G401.6 (cell line): ENCODE results near the gene MXD1.
"Not testable (repeated sequence)": the region's sequence is repeated elsewhere in the genome, so short reads cannot be mapped to it uniquely, and the experiment has no call there.

Experiments
- FAIRE-seq: peaks from 2 replicates; lab custom pipeline; 2012; peaks lifted over from hg19 to GRCh38; lab: Jason Lieb, UNC

MXD1 gene, protein sequence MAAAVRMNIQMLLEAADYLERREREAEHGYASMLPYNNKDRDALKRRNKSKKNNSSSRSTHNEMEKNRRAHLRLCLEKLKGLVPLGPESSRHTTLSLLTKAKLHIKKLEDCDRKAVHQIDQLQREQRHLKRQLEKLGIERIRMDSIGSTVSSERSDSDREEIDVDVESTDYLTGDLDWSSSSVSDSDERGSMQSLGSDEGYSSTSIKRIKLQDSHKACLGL

DNA sequence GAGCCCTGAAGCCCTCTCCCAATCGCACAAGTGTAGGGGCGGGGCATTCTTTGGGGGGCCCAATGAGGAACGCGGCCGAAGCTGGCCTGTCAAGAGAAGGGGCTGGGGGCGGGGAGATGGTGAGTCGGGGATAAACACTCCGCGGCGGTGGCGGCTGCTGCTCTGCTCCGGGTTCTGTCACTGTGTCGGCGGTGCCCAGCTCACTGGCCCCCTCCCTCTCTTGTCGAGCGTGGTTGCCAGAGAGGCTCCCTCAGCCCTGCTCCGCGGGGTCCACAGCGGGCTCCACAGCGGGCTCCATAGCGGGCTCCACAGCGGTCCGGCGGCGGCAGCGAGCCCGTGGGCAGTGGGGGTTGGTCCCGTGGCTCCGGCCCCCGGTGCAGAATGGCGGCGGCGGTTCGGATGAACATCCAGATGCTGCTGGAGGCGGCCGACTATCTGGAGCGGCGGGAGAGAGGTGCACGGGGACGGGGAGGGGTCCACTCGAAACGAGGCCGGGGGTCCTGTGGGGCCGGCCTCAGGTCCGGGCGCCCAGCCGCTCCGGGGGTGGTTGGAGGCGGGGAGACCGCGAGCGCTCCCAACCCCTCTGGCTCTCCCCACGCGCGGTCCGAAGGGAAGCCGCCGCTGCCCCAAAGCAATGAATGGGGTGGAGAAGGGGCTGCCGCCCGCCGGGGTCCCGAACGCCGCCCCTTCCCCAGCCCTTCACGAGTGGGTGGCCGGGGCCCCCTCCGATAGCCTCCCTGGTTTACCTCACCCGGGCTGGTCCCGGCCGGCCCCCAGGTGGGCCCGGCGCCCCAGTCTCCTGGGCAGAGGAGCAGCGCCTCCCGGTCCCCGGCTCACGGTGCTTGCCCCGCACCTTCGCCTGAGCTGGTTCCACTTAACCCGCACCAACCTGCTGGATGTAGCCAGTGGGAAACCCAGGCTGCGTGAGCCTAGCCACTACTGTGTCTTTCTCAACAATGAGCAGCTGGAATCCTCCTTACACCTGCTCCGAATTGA lies at the start of gene MXD1:
Gene MXD1, plus strand, starts transcription at position 160 of the 996 bp plus-strand sequence. Its CDS starts 222 bp downstream, at position 382.
- no peak for FAIRE-seq

DNA sequence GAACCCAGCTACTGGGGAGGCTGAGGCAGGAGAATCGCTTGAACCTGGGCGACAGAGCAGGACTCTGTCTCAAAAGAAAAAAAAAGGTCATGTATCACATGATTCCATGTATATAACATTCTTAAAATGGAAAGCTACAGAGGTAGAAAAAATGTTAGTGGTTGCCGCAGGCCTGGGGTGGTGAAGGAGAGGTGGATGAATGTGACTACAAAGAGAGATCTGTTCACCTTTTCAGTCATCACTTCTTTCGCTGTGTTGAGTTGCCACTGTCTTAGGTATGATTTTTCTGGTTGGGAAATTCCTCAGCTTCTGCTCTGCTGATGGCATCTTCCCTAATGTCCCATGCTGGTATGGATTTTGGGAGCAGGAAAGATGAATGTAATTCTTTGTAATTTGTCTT lies 26.5 kb upstream of the MXD1 start:
- no peak for FAIRE-seq

DNA sequence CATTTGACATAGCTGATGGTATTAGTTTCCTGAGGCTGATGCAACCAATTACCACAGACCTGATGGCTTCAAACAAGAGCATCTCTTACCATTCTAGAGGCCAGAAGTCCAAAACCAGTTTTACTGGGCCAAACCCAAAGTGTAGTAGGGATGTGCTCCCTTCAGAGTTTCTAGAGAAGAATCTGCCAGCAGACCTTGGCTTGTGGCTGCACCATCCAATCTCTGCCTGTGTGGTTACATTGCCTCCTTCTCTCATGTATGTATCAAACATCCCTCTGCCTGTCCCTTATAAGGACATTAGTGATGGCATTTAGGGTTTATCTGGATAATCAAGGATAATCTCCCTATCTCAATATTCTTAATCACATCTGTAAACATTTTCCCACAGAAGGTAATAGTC lies 25.6 kb upstream of the MXD1 start:
- FAIRE-seq = no peak

DNA sequence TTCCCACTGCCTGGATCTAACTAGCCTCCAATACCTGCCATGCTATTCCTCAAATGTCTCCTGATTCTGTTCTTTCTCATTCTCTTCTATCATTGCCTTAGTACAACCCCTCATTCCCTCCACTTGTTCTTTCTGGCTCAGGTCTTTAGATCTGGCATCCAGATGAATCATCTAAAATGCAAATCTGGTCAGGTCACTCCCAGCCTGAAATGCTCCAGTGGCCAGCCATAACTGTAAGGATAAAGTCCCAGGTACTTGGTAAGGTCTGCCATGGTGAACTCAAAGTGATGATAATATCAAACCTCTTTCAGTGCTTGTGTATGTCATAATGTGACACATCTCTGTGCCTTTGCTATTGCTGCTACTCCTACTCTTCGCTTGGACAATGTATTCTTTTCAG lies 24.0 kb upstream of the MXD1 start:
- FAIRE-seq = no peak

DNA sequence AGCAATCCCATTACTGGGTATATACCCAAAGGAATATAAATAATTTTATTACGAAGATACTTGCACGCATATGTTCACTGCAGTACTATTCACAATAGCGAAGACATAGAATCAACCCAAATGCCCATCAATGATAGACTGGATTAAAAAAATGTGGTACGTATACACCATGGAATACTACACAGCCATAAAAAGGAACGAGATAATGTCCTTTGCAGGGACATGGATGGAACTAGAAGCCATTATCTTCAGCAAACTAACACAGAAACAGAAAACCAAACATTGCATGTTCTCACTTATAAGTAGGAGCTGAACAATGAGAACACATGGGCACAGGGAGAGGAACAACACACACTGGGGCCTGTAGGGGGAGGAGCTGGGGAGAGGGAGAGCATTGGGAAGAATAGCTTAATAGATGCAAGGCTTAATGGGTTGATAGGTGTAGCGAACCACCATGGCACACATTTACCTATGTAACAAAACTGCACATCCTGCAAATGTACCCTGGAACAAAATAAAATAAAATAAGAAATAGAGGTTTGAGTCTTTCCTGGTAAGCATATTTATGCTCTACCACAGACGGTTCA lies 22.0 kb upstream of the MXD1 start:
- FAIRE-seq = not testable (repeated sequence)

DNA sequence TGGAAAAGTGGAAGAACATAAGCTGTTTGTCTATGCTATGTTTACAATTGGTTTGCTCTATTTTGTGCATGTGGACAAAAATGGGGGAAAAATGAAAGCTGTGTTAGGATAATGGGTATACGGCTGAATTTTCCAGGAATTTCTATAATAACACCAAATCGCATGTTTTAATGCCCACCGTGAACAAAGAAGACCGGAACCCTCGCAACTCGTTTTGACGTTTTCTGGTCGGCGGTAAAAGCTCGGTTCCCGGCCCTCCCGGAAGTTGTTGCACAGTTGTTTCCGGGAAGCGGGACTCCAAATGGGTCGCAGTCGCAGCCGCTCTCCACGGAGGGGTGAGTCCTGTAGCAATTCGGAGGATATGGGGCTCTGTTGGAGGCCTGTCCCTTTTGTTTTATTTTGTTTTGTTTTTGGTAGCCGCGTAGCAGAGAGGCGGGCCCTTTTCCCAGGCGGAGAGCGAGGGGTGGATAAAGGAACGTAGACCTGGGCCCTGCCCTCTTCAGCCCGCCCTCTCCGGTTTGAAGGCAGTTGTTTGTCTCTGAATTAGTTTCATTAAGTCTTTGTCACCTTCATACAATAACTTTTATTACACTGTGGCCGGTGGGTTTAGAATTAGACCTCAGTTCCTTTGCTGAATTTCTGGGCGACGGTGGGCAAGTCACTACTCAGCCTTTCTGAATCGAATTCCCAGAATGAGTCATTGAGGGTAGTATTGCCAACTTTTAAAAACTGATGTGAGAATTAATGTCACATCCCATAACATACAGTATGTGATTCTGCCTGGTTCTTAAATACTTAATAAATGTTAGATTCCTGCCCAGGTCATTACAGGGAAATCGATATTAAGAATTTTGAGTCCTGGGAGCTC lies 21.0 kb upstream of the MXD1 start, which contains the start of gene SNRNP27:
Gene SNRNP27, plus strand, starts transcription at position 273 of the 868 bp plus-strand sequence. Its CDS starts 29 bp downstream, at position 302.
- peak; percentile 72 for FAIRE-seq

DNA sequence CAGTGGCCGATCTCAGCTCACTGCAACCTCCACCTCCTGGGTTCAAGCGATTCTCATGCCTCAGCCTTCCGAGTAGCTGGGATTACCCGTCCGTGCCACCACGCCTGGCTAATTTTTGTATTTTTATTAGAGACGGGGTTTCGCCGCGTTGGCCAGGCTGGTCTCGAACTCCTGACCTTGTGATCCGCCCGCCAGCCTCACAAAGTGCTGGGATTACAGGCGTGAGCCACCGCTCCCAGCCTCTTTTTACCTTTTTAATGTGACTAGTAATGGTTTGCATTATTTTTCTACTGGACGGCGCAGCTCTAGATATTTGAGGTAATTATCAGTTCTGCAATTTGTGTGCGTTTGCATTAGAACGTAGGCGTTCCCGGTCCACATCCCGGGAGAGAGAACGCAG lies 20.2 kb upstream of the MXD1 start:
- FAIRE-seq = not testable (repeated sequence)

DNA sequence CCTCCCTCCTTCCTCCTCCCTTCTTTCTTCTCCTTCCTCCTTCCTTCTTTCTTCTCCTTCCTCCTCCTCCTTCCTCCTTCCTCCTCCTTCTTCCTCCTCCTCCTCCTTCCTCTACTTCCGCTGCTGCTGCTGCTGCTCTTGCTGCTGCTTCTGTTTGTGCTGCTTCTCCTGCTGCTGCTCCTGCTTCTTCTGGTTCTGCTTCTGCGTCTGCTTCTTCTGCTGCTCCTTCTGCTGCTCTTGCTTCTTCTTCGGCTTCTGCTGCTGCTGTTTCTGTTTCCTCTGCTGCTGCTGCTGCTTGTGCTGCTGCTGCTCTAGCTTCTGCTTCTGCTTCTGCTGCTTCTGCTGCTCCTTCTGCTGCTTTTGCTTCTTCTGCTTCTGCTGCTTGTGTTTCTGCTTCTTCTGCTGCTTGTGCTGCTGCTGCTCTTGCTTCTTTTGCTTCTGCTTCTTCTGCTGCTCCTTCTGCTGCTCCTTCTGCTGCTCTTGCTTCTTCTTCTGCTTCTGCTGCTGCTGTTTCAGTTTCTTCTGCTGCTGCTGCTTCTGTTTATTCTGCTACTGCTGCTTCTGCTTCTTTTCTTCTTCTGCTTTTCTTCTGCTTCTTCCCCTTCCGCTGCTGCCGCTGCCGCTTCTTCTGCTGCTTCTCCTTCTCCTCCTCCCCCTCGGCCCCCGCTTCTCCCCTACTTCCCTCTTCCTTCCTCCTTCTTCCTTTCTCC lies 12.5 kb upstream of the MXD1 start:
- FAIRE-seq = no peak

DNA sequence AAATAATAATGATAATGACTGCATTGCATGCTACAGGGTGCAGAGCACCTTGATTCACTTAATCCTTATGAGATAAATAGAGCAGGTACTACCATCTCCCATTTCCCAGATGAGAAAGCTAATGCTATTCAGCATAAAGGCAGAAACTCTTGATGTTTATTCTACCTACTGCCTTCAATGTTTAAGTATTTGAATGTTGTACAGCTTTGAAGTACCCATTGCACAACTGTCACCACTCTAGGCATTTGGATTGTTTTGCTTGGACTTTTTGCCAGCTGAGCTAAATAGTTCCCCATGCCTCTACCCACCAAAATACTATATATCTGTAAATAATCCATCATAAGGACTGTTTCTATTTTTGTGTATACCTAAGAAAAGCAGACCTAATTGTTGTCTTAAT lies 7.7 kb upstream of the MXD1 start:
- no peak for FAIRE-seq

DNA sequence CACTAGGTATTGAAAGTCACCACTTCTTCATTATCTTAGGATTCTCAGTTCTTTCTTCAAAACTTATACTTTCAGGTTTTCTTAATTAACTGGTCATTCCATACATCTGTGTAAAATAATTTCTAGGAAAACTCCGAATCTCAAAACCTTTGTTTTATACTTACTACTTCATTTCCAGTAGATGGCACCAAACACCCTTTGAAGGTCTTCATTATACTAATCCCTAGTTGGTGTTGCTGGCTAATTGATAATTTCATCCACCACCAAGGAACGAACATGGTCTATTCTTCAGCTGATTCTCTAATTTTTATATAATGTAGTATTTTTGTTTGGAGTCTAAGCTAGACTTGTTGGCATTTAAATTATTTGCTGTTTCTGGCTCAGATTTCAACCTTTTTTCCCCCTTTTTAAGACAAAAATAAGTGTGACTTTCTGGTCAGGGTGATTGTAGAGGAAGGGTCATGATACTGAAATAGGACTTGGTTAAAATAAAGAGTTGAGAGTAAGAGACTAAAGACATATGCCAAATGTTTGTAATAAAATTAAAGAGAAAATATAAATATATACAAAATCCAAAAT lies 2.8 kb upstream of the MXD1 start:
- peak; percentile 97 for FAIRE-seq

DNA sequence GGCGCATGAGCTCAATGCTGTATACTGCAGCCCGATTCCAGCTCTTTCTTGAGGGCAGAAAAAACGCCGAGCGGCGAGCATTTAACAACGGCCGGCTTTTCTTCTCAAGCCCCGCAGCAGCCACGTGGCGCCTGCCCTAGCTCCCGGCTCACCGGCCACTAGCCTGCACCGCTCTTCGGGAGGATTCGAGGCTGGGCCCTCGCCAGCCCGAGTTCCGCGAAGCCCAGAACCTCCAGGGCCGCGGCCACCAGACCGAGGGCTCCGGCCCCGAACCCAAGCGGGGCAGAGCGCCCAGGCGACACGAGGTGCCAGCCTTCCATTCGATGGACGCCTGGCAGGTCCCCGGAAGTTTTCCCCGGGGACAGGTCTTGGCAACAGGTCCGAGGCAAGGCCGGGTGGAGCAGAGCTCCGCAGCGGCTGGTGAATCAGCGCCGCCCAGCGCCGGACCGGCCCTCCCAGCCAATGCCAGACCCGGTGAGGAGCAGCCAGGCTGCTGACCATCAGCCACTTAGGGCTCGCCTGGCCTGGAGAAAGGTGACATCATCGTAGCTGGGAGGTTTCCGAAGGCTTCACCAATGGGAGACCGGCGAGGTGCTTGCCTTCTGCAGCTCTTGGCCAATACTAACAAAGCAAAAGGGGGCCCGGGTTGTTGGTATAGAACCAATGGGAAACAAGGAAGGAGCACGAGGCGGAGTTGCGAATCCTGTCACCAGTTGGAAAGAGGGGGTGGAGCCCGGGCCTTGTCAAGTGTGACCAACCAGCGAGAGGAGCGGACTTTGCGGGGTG lies 552 bp upstream of the MXD1 start:
- FAIRE-seq = peak; percentile 100

DNA sequence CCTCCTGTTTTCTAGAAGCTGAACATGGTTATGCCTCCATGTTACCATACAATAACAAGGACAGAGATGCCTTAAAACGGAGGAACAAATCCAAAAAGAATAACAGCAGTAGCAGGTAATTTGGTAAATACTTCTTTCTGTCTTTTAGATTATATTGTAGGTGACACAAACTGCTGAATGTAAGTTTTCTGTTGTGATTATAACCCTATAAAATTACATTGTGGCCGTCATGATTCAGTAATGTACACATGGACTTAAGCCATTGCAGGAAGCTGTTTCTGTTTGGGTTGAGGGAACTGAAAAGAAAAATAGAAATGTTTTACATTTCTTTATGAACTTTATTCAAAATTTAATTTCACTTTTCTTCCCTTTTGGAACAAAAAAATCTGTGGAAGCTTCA lies 1.2 kb downstream of the MXD1 start:
- FAIRE-seq = no peak

DNA sequence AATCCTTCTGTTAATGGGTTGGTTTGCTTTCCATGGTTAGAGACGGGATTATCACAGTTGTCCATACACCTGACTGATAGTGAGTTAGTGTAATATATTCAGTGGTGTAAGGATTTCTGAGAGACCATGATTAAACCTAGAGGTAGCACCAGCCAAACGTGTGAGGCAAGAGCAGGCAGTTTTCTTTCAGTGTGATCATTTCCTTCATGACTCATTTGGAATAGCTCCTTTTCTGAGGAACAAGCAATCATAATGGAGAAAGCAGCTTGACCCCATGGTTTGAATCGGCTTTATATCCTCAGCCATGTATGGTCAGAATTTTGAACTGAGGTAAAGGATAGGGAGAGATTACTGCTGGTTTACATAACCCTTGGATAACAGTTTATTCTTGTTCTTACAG lies 2.9 kb downstream of the MXD1 start:
- FAIRE-seq = no peak

DNA sequence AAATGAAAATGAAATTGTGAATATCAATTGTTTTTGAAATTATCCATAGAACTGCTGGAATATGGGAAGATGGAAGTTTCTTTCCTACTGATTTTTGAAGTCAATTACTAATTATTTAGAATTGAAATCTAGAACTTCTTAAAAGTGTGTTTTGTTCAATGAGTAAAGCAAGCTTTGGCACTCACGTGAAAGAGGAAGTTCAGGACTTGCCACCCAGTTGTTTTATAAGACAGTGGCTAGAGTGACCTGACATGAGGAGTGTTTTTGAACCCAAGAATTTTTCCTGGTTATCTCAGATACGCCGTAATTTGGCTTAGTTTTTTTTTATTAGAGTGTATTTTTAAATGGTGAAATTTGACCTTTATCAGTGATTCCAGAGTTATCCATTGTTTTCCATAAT lies 3.5 kb downstream of the MXD1 start:
- no peak for FAIRE-seq

DNA sequence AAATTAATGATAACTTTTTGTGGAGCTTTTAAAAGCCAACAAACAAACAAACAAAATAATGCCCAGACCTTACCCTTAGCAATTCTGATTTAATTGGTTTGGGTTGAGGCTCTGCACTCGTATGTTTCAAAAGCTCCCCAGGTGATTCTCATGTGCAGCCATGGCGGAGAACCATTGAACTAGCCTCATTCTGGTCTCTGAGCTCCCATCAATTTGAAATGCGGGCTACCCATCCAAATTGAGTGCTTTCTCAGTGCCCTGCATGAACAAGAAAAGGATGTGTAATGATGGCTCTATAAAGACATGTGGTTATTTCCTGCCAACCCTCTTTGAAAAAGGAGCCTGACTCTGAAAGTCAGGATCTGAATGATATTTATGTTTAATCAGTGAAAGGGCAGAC lies 8.2 kb downstream of the MXD1 start:
- FAIRE-seq = no peak

DNA sequence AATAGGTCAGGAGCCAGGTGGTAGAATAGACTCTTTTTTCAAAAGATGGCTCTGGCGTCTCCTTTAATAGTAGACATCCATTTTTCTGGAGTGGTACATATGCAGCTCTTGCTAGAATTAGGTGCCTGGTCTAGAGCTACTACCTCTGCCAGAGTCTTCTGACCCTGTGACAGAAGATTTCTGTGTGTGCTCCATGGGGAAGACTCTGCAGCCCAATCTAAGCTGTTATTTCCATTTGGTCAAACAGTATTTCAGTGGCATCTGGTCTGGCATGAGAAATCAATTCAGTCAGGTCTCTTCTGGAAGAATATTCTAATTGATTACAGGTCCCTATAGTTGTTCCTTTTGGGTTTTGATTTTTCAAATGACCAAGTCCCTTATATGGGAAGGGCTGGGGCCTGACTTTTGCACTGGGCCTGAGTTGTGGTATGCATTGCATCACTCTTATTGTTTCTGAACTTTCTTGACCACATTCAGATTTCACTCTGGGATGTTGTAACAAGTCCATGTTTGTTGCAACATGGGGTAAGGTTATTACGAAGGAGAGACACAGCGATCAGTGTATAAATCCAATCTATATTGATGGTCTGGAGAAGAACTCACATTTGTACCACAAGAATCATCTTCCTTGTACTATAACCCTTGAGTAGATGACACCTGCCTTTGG lies 12.1 kb downstream of the MXD1 start:
- no peak for FAIRE-seq

DNA sequence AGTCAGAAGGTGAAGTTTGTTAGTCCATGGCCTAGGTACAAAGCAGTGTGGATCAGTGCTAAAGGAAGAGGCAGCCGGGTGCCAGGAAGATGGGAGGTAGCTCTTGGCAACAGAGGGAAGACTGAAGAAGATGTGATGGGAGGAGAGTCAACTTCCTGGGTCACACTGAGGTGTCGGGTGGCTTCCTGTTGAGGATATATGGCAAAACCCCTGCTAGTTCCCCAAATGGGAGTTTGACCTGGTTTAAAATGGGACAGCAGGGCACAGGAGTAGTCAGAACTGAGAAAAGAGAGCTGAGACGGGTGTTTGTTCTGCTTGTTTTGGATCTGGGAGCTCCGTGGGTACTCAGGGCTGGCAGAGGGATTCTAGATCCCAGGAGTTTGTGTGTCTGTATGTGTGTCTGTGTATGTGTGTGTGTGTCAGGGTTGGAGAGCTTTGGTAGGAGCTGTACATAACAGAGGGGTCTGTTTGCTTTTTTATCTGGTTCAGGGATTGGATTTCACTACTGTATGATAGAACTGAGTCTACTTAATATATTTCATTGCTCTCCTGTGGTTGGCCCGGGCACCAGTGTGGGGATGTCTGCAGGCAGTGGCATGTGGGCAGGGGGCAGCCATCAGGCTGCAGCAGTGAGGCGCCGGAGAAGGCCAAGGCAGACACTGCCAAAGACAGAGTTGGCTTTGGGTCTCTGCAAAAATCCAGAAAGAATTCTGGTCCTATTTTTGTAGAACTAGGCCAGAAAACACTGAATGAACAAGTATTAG lies 17.1 kb downstream of the MXD1 start:
- no peak for FAIRE-seq

DNA sequence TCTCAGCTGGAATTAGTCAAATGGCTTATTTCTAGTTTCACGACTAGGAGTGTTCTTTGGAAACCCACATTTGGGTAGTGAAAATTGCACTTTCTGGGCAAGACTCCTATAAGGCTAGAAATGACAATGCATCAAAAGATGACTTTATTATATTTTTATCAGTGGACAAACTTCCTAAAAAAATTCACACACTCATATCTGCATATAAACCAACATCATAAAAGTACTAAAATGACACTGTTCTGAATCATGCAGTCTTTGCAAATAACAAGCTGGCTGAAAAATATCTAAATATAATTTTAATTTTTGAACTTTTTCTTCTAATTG lies 17.6 kb downstream of the MXD1 start:
- FAIRE-seq = no peak

DNA sequence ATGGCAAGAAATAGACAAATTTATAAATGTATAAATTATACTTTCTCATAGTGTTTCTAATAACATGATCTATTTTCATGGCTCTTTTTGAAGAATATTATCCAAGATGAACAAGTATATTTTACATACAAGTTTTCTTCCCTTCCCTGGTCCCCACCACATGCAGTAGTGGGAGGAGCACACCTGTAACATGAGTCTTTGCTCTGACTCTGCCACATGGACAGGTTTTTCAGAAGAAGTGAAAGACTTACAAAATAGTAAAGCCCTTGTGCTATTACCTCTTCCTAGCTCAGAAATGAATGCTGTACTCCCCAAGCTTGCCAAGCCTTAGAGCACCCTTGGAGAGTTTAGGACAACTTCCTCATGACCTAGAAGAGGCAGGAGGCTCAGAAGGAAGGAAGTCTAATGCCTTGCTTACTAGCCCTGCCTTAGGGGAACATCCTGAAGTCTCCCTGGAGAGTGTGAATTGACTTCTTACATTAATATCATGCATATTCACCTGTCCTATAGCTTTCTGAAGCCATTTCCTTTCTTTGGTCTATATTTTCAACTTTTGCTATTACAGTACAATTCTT lies 18.4 kb downstream of the MXD1 start:
- no peak for FAIRE-seq
